Measurements from ENCODE around the gene STK17A. TPM values are rescaled to one million over a fixed set of nuclear protein-coding genes. Genes with fewer than 3 reads are reported as not detected.
A peak's percentile ranks its signal among the peaks of the same experiment; 100 is the strongest.

STK17A gene
- total RNA-seq, 1 donor from 2014 or later, result 79.5 TPM

DNA sequence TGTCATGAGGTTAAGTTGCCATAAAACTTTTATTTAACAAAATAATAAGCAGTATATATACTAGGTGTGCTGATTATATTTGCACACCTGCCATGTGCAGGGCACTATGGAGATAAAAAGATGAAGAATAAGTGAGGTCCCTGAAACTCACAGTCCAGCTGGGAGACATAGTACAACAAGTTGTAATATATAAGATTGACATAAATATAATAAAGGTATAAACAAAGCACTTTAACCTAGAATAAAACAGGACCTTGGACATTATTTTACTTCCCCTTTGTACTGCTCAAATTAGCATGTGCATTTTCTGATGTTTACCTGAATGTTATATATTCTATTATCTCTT lies 6.2 kb downstream of the STK17A start:
- H3K4me3 ChIP-seq (ENCODE audit: low read depth, low read length), result no peak overlapping the region
- H3K27me3 ChIP-seq (ENCODE audit: control insufficient read depth, insufficient read depth, low read length), result no peaks in the 10 kb centered on the region
- TF ChIP-seq, protein P1, sequence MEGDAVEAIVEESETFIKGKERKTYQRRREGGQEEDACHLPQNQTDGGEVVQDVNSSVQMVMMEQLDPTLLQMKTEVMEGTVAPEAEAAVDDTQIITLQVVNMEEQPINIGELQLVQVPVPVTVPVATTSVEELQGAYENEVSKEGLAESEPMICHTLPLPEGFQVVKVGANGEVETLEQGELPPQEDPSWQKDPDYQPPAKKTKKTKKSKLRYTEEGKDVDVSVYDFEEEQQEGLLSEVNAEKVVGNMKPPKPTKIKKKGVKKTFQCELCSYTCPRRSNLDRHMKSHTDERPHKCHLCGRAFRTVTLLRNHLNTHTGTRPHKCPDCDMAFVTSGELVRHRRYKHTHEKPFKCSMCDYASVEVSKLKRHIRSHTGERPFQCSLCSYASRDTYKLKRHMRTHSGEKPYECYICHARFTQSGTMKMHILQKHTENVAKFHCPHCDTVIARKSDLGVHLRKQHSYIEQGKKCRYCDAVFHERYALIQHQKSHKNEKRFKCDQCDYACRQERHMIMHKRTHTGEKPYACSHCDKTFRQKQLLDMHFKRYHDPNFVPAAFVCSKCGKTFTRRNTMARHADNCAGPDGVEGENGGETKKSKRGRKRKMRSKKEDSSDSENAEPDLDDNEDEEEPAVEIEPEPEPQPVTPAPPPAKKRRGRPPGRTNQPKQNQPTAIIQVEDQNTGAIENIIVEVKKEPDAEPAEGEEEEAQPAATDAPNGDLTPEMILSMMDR (IDR thresholded peaks at IDR 0.05; ENCODE audit: insufficient read depth, low read length, severe bottlenecking), result no peak
- no peak for FAIRE-seq
- peaks cover 3% of the 10 kb centered on the region for H3K36me3 ChIP-seq (ENCODE audit: control insufficient read depth, insufficient read depth, low read length)
- DNase-seq (ENCODE audit: low read depth), result no peak

DNA sequence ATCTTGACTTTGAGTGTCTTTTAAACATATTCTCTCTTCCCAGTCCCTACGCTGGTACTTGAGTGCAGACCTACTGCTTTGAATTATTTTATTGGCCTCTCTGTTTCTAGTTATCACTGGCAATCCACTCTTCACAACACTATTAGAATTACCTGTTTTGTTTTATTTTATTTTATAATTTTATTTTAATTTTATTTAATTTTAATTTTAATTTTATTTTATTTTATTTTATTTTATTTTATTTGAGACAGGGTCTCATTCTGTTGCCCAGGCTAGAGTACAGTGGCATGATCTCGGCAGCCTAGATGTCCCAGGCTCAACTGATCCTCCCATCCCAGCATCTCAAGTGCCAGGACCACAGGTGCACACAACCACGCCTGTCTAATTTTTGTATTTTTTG lies 6.8 kb downstream of the STK17A start:
- Histone ChIP-seq H3K27me3 (ENCODE audit: control insufficient read depth, insufficient read depth, low read length) (no peaks in the 10 kb centered on the region), H3K36me3 (ENCODE audit: control insufficient read depth, insufficient read depth, low read length) (peaks cover 3% of the 10 kb centered on the region), H3K4me3 (ENCODE audit: low read depth, low read length) (no peak overlapping the region)
- TF ChIP-seq, protein P1 (IDR thresholded peaks at IDR 0.05; ENCODE audit: insufficient read depth, low read length, severe bottlenecking), result no peak
- FAIRE-seq, result no peak
- DNase-seq (ENCODE audit: low read depth), result no peak

DNA sequence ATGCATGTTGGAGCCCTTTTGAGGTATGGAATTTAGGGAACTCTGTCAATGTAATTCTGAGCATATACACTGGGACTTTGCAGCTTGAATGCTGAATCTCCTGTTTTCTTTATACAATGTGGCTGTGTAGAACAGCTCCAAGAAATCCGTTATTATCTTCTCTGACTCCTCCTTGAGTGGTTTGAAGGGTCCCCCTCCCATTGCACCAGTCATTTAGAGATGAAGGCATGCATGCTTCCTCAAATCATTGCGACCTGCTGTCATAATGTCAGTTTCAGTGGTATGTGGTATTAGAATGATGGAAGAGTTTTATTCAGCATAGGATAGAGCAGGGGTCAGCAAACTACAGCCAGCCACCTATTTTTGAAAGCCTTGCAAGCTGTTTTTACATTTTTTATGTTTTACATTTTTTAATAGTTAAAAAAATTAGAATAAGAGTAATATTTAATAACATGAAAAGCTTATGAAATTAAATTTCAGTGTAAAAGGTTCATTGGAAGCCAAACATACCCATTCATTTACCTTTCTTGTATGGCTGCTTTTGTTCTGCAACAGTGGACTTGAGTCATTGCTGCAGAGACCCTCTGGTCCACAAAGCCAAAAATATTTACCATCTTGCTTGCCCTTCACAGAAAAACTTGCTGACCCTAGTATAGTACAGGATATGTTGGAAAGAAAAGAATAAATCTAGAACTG lies 8.1 kb downstream of the STK17A start:
- Histone ChIP-seq H3K36me3 (ENCODE audit: control insufficient read depth, insufficient read depth, low read length) (peaks cover 3% of the 10 kb centered on the region), H3K4me3 (ENCODE audit: low read depth, low read length) (no peak overlapping the region), H3K27me3 (ENCODE audit: control insufficient read depth, insufficient read depth, low read length) (no peaks in the 10 kb centered on the region)
- TF ChIP-seq, protein P1 (IDR thresholded peaks at IDR 0.05; ENCODE audit: insufficient read depth, low read length, severe bottlenecking), result no peak
- no peak for FAIRE-seq
- DNase-seq (ENCODE audit: low read depth), result no peak

DNA sequence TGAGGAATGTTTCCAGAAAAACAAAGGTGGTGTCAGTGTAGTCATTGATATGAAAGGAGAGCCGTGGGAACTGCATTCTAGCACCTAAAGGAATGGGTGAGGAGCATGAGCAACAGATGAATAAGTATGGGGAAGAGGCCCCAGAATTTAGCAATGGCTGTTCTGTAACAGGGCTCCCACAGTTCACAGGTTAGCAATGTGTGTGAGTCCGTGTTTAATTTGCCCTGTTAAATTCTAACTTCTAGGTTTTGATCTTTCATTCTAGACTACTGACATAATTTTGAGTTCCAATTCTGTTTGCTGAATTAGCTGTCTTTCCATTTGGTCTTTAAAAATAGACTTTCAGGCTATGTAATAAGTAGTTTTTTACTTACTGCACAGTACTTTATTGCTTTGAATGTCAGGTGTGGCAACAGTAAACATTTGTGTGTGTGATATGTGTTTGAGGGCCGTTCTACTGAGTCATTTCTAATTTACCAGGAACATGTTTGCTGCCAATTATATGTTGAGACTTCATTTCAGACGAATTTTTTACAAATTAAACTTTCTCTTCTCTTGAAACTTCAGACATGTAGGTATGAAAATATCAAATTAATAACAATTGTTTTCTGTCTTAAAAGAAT lies 8.8 kb downstream of the STK17A start:
- H3K36me3 ChIP-seq (ENCODE audit: control insufficient read depth, insufficient read depth, low read length), result peaks cover 3% of the 10 kb centered on the region
- DNase-seq (ENCODE audit: low read depth) (peak; percentile 86), FAIRE-seq (peak; percentile 7)
- TF ChIP-seq, protein P1 (IDR thresholded peaks at IDR 0.05; ENCODE audit: insufficient read depth, low read length, severe bottlenecking), result no peak
- no peak overlapping the region for H3K4me3 ChIP-seq (ENCODE audit: low read depth, low read length)
- no peaks in the 10 kb centered on the region for H3K27me3 ChIP-seq (ENCODE audit: control insufficient read depth, insufficient read depth, low read length)

DNA sequence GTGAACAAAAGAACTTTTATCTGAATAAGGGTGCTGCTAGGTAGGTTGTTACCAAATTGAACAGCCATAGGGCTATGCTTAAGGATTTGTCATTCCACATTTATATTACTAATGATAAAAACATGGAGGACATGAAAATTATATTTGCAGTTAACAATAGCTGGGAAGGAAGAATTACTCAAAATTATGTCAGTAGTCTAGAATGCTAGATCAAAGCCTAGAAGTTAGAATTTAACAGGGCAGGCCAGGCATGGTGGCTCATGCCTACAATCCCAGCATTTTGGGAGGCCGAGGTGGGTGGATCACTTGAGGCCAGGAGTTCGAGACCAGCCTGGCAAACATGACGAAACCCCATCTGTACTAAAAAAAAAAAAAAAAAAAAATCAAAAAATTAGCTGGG lies 9.4 kb downstream of the STK17A start:
- Histone ChIP-seq H3K27me3 (ENCODE audit: control insufficient read depth, insufficient read depth, low read length) (no peaks in the 10 kb centered on the region), H3K4me3 (ENCODE audit: low read depth, low read length) (no peak overlapping the region), H3K36me3 (ENCODE audit: control insufficient read depth, insufficient read depth, low read length) (peaks cover 4% of the 10 kb centered on the region)
- DNase-seq (ENCODE audit: low read depth) (peak; percentile 38), FAIRE-seq (no peak)
- TF ChIP-seq, protein P1 (IDR thresholded peaks at IDR 0.05; ENCODE audit: insufficient read depth, low read length, severe bottlenecking), result no peak

Data from bronchial epithelial cell (primary cell).